Activated CD4-positive, alpha-beta T cell treated with anti-CD3 and anti-CD28 coated beads, Interleukin-2, amount 50 U/mL, for 16 hours (primary cell): ENCODE results near the gene CEMP1.
"Not testable (repeated sequence)": the region's sequence is repeated elsewhere in the genome, so short reads cannot be mapped to it uniquely, and the experiment has no call there.

Experiments
- DNase-seq: peaks from one replicate; pipeline ENCODE4 v3.0.0-alpha.2; 2020

CEMP1 gene

GRCh38 chr16:2531371-2531695 lies at the start of gene CEMP1:
CEMP1 (minus strand) TSS chr16:2531408; CDS start chr16:2531073, 335 bp downstream.
- DNase-seq: no peak

GRCh38 chr16:2580818-2581217 lies 49.6 kb upstream of the CEMP1 start:
- not testable (repeated sequence) for DNase-seq

GRCh38 chr16:2580143-2580542 lies 48.9 kb upstream of the CEMP1 start:
- DNase-seq: not testable (repeated sequence)

GRCh38 chr16:2578905-2579304 lies 47.7 kb upstream of the CEMP1 start:
- not testable (repeated sequence) for DNase-seq

- not testable (repeated sequence) for DNase-seq
Observed at GRCh38 chr16:2577044-2577443, 45.8 kb upstream of the CEMP1 start.

- DNase-seq: not testable (repeated sequence)
Observed at GRCh38 chr16:2575839-2576238, 44.6 kb upstream of the CEMP1 start.

GRCh38 chr16:2572704-2573103 lies 41.5 kb upstream of the CEMP1 start:
- not testable (repeated sequence) for DNase-seq

GRCh38 chr16:2568573-2568972 lies 37.4 kb upstream of the CEMP1 start:
- not testable (repeated sequence) for DNase-seq

- DNase-seq: not testable (repeated sequence)
Observed at GRCh38 chr16:2567506-2567905, 36.3 kb upstream of the CEMP1 start.

GRCh38 chr16:2560798-2561133 lies 29.6 kb upstream of the CEMP1 start:
- DNase-seq: peak; percentile 75

GRCh38 chr16:2560131-2560797 lies 29.1 kb upstream of the CEMP1 start:
- DNase-seq: not testable (repeated sequence)

GRCh38 chr16:2557150-2557549 lies 25.9 kb upstream of the CEMP1 start:
- DNase-seq: not testable (repeated sequence)

- not testable (repeated sequence) for DNase-seq
Observed at GRCh38 chr16:2554709-2555425, 23.7 kb upstream of the CEMP1 start.

GRCh38 chr16:2551420-2551889 lies 20.2 kb upstream of the CEMP1 start:
- not testable (repeated sequence) for DNase-seq

- not testable (repeated sequence) for DNase-seq
Observed at GRCh38 chr16:2550283-2550878, 19.2 kb upstream of the CEMP1 start.

GRCh38 chr16:2543771-2544170 lies 12.6 kb upstream of the CEMP1 start:
- DNase-seq: not testable (repeated sequence)

- DNase-seq: not testable (repeated sequence)
Observed at GRCh38 chr16:2541409-2541808, 10.2 kb upstream of the CEMP1 start.

- not testable (repeated sequence) for DNase-seq
Observed at GRCh38 chr16:2540912-2541311, 9.7 kb upstream of the CEMP1 start.

- DNase-seq: peak; percentile 37
Observed at GRCh38 chr16:2539845-2540458, 8.7 kb upstream of the CEMP1 start.

- not testable (repeated sequence) for DNase-seq
Observed at GRCh38 chr16:2539192-2539844, 8.1 kb upstream of the CEMP1 start.

GRCh38 chr16:2537451-2538379 lies 6.5 kb upstream of the CEMP1 start, which contains the start of gene PDPK1:
PDPK1 (plus strand) TSS chr16:2538021; CDS start chr16:2538113, 92 bp downstream.
- DNase-seq: peak; percentile 96

GRCh38 chr16:2535625-2536013 lies 4.4 kb upstream of the CEMP1 start:
- DNase-seq: no peak
